ENCODE measurements around the gene OR1J2. TPM values are rescaled to one million over a fixed set of nuclear protein-coding genes. Genes with fewer than 3 reads are reported as not detected.
"Not testable (repeated sequence)": the region's sequence is repeated elsewhere in the genome, so short reads cannot be mapped to it uniquely, and the experiment has no call there.

OR1J2 gene
- total and polyA plus RNA-seq, 2 experiments from 2014 or later: not detected

DNA sequence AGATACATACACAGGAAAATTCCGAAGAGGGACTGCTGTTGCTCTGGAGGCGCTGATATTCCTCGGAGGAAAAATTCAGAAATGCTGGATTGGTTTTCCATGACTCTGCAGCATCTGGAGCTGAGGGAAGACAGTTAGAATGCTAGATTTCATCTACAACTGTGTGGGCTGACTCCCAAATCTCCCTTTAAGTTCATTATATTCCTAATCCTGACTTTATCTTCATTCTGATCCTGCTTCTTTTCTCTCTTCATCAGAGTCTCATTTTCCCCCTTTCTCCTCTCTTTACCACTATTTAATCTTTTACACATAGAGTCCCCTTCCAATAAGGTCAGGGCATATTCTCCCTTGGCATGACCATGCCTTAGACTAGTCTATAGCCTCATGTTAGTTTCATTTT lies 16.6 kb downstream of the OR1J2 start, which contains the start of gene OR1N1:
TSS of gene OR1N1 (minus strand) at position 101 of the 400 bp plus-strand sequence. CDS start at position 101, 0 bp downstream.
- Histone ChIP-seq H3K27ac (no peak within 1 kb of the TSS), H3K4me3 (no peak within 1 kb of the TSS), H3K9me3 (ENCODE audit: low read depth) (no peaks in the 10 kb centered on the region), H3K36me3 (no peaks in the 10 kb centered on the region), H3K27me3 (no peaks in the 10 kb centered on the region), H3K4me1 (ENCODE audit: low read depth) (no peaks in the 10 kb centered on the region)
- TF ChIP-seq, protein P1, sequence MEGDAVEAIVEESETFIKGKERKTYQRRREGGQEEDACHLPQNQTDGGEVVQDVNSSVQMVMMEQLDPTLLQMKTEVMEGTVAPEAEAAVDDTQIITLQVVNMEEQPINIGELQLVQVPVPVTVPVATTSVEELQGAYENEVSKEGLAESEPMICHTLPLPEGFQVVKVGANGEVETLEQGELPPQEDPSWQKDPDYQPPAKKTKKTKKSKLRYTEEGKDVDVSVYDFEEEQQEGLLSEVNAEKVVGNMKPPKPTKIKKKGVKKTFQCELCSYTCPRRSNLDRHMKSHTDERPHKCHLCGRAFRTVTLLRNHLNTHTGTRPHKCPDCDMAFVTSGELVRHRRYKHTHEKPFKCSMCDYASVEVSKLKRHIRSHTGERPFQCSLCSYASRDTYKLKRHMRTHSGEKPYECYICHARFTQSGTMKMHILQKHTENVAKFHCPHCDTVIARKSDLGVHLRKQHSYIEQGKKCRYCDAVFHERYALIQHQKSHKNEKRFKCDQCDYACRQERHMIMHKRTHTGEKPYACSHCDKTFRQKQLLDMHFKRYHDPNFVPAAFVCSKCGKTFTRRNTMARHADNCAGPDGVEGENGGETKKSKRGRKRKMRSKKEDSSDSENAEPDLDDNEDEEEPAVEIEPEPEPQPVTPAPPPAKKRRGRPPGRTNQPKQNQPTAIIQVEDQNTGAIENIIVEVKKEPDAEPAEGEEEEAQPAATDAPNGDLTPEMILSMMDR (IDR thresholded peaks at IDR 0.05; ENCODE audit: low read depth, low read length): no peak
- DNase-seq (ENCODE audit: low read depth in 1 of 2, low spot score in 1 of 2): no peak

DNA sequence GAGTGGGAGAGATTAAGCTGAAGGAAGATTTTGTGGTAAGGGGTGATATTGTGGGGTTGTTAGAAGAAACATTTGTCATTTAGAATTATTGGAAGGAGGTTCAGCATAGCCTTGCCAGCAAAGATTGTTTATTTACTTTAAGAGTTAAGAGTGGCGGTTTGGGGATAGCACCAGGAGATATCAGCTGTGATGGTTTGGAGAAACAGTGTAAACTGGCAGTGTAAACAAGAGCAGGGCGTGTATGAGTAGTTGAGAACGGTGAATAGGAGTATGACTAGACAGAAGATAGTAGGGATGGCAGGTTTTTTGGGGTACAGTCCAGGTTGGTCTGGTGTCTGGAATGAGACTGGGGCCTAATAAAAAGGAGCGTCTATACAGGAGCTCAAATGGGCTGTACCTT lies 20.6 kb downstream of the OR1J2 start:
- not testable (repeated sequence) for DNase-seq (ENCODE audit: low read depth in 1 of 2, low spot score in 1 of 2); H3K4me3 ChIP-seq; H3K36me3 ChIP-seq; H3K9me3 ChIP-seq (ENCODE audit: low read depth); H3K27ac ChIP-seq; H3K4me1 ChIP-seq (ENCODE audit: low read depth); H3K27me3 ChIP-seq

DNA sequence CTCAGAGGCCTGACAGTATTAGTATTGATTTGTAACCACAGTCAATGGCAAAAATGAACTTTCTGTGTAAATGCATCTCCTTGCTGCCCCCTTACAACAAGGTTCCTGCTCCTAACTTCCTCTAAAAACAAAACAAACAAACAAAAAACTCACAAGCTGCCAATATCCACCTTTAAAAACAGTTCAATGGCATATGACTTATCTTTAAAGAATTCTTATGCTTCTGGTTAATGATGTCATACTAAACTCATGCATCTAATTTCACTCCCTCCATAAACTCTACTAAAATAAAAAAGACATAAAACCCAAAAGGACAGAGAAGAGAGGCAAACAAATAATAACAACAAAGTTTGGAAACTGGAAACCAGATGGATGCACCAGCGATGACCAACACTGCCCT lies 25.5 kb downstream of the OR1J2 start:
- Histone ChIP-seq H3K27me3 (no peaks in the 10 kb centered on the region), H3K4me3 (no peak overlapping the region), H3K27ac (no peak overlapping the region), H3K9me3 (ENCODE audit: low read depth) (no peaks in the 10 kb centered on the region), H3K4me1 (ENCODE audit: low read depth) (no peaks in the 10 kb centered on the region), H3K36me3 (no peaks in the 10 kb centered on the region)
- DNase-seq (ENCODE audit: low read depth in 1 of 2, low spot score in 1 of 2): no peak
- TF ChIP-seq, protein P1 (IDR thresholded peaks at IDR 0.05; ENCODE audit: low read depth, low read length): no peak

DNA sequence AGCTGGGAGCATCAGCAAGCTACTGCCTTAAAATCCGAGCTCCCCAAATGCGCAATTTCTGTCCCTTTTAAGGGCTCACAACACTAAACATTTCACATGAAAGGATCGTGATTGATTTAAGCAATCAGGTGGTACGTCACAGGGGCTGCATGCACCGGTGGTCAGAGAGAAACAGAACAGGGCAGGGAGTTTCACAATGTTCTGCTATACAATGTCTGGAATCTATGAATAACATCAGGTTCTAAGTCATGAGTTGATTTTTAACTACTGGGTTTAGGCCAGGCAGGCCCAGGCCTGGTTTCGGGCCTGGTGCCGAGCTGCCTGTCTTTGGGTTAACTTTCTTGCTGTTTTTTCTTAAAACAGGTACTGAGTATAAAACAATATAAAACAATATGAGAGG lies 26.5 kb downstream of the OR1J2 start:
- H3K27me3 ChIP-seq; H3K36me3 ChIP-seq; H3K4me1 ChIP-seq (ENCODE audit: low read depth); H3K4me3 ChIP-seq; H3K27ac ChIP-seq; DNase-seq (ENCODE audit: low read depth in 1 of 2, low spot score in 1 of 2); H3K9me3 ChIP-seq (ENCODE audit: low read depth): not testable (repeated sequence)

DNA sequence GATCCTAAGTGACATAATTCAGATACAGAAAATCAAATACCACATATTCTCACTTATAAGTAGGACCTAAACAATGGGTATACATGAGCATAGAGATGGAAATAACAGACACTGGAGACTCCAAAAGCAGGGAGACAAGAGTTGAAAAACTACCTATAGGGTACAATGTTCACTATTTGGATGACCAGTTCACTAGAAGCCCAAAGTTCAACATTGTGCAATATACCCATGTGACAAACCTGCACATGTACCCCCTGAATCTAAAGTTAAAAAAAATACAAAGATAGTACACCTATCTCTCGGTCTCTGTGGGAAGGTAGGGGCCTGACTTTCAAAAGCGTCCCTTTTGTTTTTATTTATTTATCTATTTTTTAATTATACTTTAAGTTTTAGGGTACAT lies 28.2 kb downstream of the OR1J2 start:
- no peaks in the 10 kb centered on the region for H3K9me3 ChIP-seq (ENCODE audit: low read depth)
- DNase-seq (ENCODE audit: low read depth in 1 of 2, low spot score in 1 of 2): no peak
- TF ChIP-seq, protein P1 (IDR thresholded peaks at IDR 0.05; ENCODE audit: low read depth, low read length): no peak
- no peaks in the 10 kb centered on the region for H3K36me3 ChIP-seq
- no peak overlapping the region for H3K4me3 ChIP-seq
- H3K4me1 ChIP-seq (ENCODE audit: low read depth): no peaks in the 10 kb centered on the region
- H3K27ac ChIP-seq: no peak overlapping the region
- H3K27me3 ChIP-seq: no peaks in the 10 kb centered on the region

DNA sequence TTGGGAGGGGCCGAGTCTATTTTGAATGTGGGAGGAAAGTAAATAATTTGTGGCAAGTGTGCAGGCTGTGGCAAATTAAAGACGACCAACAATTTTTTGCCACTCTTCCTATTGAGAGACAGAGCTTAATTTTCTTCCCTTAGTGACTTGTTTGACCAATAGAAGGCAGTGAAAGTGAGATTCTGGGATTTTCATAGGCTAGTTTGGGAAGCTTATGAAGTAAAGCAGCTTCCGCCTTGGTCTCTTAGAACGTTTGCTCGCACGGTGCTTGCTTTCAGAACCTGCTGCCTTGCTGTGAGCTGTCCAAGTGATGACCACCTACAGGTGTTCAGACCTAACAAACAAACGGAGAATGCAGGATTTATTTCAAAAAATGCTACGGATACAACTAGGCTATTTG lies 35.6 kb downstream of the OR1J2 start:
- Histone ChIP-seq H3K27me3 (no peaks in the 10 kb centered on the region), H3K9me3 (ENCODE audit: low read depth) (no peaks in the 10 kb centered on the region), H3K4me1 (ENCODE audit: low read depth) (no peaks in the 10 kb centered on the region), H3K4me3 (no peak overlapping the region), H3K36me3 (no peaks in the 10 kb centered on the region), H3K27ac (no peak overlapping the region)
- no peak for DNase-seq (ENCODE audit: low read depth in 1 of 2, low spot score in 1 of 2)
- TF ChIP-seq, protein P1 (IDR thresholded peaks at IDR 0.05; ENCODE audit: low read depth, low read length): no peak

DNA sequence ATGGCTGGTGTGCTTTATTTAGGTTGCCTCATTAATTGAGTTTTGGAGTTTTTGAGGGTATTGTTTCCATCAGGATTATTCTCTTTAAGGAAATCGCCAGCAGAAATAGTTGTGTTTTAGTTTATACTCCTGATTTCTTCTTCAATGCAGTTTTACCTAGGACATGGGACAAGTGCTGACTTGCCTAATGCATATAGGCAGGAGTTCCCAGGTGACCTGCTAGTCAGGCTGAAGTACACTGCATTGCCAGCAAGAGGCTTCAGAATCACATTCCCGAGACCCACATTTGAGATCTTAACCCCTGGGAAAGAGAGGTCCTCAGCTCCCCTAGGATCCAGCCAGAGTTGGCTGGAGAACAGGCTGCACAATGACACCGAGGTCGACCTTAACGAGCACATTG lies 40.8 kb downstream of the OR1J2 start:
- Histone ChIP-seq H3K4me3 (no peak overlapping the region), H3K9me3 (ENCODE audit: low read depth) (no peaks in the 10 kb centered on the region), H3K27ac (no peak overlapping the region), H3K27me3 (no peaks in the 10 kb centered on the region), H3K4me1 (ENCODE audit: low read depth) (no peaks in the 10 kb centered on the region), H3K36me3 (no peaks in the 10 kb centered on the region)
- TF ChIP-seq, protein P1 (IDR thresholded peaks at IDR 0.05; ENCODE audit: low read depth, low read length): no peak
- no peak for DNase-seq (ENCODE audit: low read depth in 1 of 2, low spot score in 1 of 2)
